ENCODE measurements around the gene GREB1L. TPM values are rescaled to one million over a fixed set of nuclear protein-coding genes. Genes with fewer than 3 reads are reported as not detected.

GREB1L gene
- total and polyA plus RNA-seq, 11 donors: 4.0 to 21.5 (median 9.0) TPM

GRCh38 chr18:21433436-21433835, 191.4 kb downstream of the GREB1L start:
- Histone ChIP-seq H3K9me3 (no peaks in the 10 kb centered on the region), H3K4me1 (no peaks in the 10 kb centered on the region), H3K4me3 (no peak overlapping the region), H3K36me3 (no peaks in the 10 kb centered on the region), H3K27me3 (no peaks in the 10 kb centered on the region), H3K27ac (no peak overlapping the region)
- DNase-seq (no peak), ATAC-seq (no peak)
- intact Hi-C loops (cut with DNase I): loop anchor here in 3 of 10 donors (5.0 to 10.0 kb wide), 3 partner anchors 46 to 226 kb away; no protein-coding TSS in a partner anchor
- WGBS, 4 donors: 68 to 81% (median 74%) methylated on average over 1 of the region's 1 CpG
- no peak for TF ChIP-seq POLR2A (IDR thresholded peaks at IDR 0.05)
- TF ChIP-seq CTCF (IDR thresholded peaks at IDR 0.05): no peak

GRCh38 chr18:21439431-21439846, 197.4 kb downstream of the GREB1L start:
- intact Hi-C loops (cut with DNase I): loop anchor here in 1 of 10 donors (10.0 kb wide), 1 partner anchor 215 kb away; no protein-coding TSS in a partner anchor
- DNase-seq (no peak), ATAC-seq (no peak)
- Histone ChIP-seq H3K4me3 (no peak overlapping the region), H3K36me3 (no peaks in the 10 kb centered on the region), H3K9me3 (no peaks in the 10 kb centered on the region), H3K27me3 (no peaks in the 10 kb centered on the region), H3K4me1 (no peaks in the 10 kb centered on the region), H3K27ac (no peak overlapping the region)
- TF ChIP-seq CTCF (IDR thresholded peaks at IDR 0.05): no peak
- TF ChIP-seq POLR2A (IDR thresholded peaks at IDR 0.05): no peak
- WGBS, 4 donors: 61 to 78% (median 64%) methylated on average over 4 of the region's 4 CpGs

- Histone ChIP-seq H3K36me3 (no peaks in the 10 kb centered on the region), H3K27ac (no peak overlapping the region), H3K27me3 (no peaks in the 10 kb centered on the region), H3K9me3 (no peaks in the 10 kb centered on the region), H3K4me3 (no peak overlapping the region), H3K4me1 (no peaks in the 10 kb centered on the region)
- WGBS, 4 donors: 87 to 94% (median 90%) methylated on average over 3 of the region's 3 CpGs
- DNase-seq: no peak
- intact Hi-C loops (cut with DNase I): loop anchor here in 6 of 10 donors (5.0 to 10.0 kb wide), 8 partner anchors 47 to 244 kb away; partner anchors contain the start of gene GREB1L (in 3 of the 6)
- no peak for ATAC-seq
- TF ChIP-seq CTCF (IDR thresholded peaks at IDR 0.05) (no peak), POLR2A (IDR thresholded peaks at IDR 0.05) (no peak)
Observed at GRCh38 chr18:21441670-21442069, 199.6 kb downstream of the GREB1L start.

- H3K4me3 ChIP-seq: no peak overlapping the region
- intact Hi-C loops (cut with DNase I): loop anchor here in 9 of 10 donors (1.0 to 10.0 kb wide), 12 partner anchors 49 to 249 kb away; partner anchors contain the start of gene GREB1L (in 3 of the 9)
- ATAC-seq: no peak
- H3K4me1 ChIP-seq: no peaks in the 10 kb centered on the region
- H3K9me3 ChIP-seq: no peaks in the 10 kb centered on the region
- H3K27me3 ChIP-seq: no peaks in the 10 kb centered on the region
- WGBS, 4 donors: 71 to 79% (median 74%) methylated on average over 9 of the region's 9 CpGs
- no peak overlapping the region for H3K27ac ChIP-seq
- no peak for TF ChIP-seq POLR2A (IDR thresholded peaks at IDR 0.05)
- TF ChIP-seq CTCF (IDR thresholded peaks at IDR 0.05): no peak
- no peaks in the 10 kb centered on the region for H3K36me3 ChIP-seq
- no peak for DNase-seq
Observed at GRCh38 chr18:21443776-21444464, 201.9 kb downstream of the GREB1L start.
